GM18520 (cell line): ENCODE data around the gene TAAR2.
"Not testable (repeated sequence)": the region's sequence is repeated elsewhere in the genome, so short reads cannot be mapped to it uniquely, and the experiment has no call there.

Source experiments
- ATAC-seq: cut with Tn5 transposase; IDR thresholded peaks from one replicate; pipeline ENCODE4 v1.9.1; 2021; ENCODE audit not compliant: unreplicated experiment

TAAR2 gene

GRCh38 chr6:132616677-132617076 lies 7.4 kb downstream of the TAAR2 start:
- no peak for ATAC-seq

GRCh38 chr6:132614554-132614953 lies 9.5 kb downstream of the TAAR2 start:
- no peak for ATAC-seq

- ATAC-seq, result peak; percentile 65
These were observed 11.5 kb downstream of the TAAR2 start for GRCh38 chr6:132612449-132613108.

GRCh38 chr6:132611616-132612015 lies 12.5 kb downstream of the TAAR2 start:
- ATAC-seq, result no peak

- no peak for ATAC-seq
These were observed 16.4 kb downstream of the TAAR2 start for GRCh38 chr6:132607544-132608233.

GRCh38 chr6:132604635-132605152 lies 19.4 kb downstream of the TAAR2 start:
- ATAC-seq, result no peak

- not testable (repeated sequence) for ATAC-seq
These were observed 23.2 kb downstream of the TAAR2 start for GRCh38 chr6:132600900-132601299.

GRCh38 chr6:132598473-132598872 lies 25.6 kb downstream of the TAAR2 start:
- ATAC-seq, result peak; percentile 78

- ATAC-seq, result no peak
These were observed 27.9 kb downstream of the TAAR2 start for GRCh38 chr6:132596201-132596600.

- no peak for ATAC-seq
These were observed 31.2 kb downstream of the TAAR2 start for GRCh38 chr6:132592855-132593254.

GRCh38 chr6:132590362-132590761 lies 33.7 kb downstream of the TAAR2 start:
- no peak for ATAC-seq

GRCh38 chr6:132589454-132589853 lies 34.6 kb downstream of the TAAR2 start, which contains the start of gene TAAR5:
TSS of gene TAAR5 (minus strand) at chr6:132589741. CDS start at chr6:132589686, 55 bp downstream.
- no peak for ATAC-seq

- ATAC-seq, result no peak
These were observed 36.7 kb downstream of the TAAR2 start for GRCh38 chr6:132587424-132587823.

- ATAC-seq, result no peak
These were observed 39.4 kb downstream of the TAAR2 start for GRCh38 chr6:132584698-132585097.

GRCh38 chr6:132571774-132572173 lies 52.3 kb downstream of the TAAR2 start:
- no peak for ATAC-seq

GRCh38 chr6:132570221-132570777 lies 53.8 kb downstream of the TAAR2 start, which contains the start of gene TAAR6:
TSS of gene TAAR6 (plus strand) at chr6:132570322. CDS start at chr6:132570322, 0 bp downstream.
- ATAC-seq, result no peak

- ATAC-seq, result no peak
These were observed 54.9 kb downstream of the TAAR2 start for GRCh38 chr6:132569170-132569569.

- no peak for ATAC-seq
These were observed 55.5 kb downstream of the TAAR2 start for GRCh38 chr6:132568611-132569010.

- ATAC-seq, result no peak
These were observed 56.5 kb downstream of the TAAR2 start for GRCh38 chr6:132567566-132567965.
